ENCODE data around the gene ESRRG.

The ESRRG gene

DNA sequence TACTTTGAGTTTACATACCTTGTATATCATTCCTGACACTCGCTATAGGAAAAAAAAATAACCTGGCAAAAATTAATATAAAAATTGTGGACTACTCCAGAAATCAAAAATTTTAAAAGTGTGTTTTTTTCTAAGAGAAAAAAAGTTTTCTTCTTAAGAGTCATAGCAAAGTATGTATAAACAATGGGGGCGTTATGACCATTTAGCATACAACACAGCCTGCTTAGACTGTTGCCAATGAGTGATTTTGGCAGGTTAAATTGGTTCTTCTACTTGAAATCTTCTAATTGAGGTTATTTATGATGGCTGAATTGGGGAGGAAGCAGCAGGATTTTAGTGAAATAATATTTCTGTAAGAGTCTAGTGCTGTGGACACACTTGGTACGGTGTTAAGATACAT lies 169.5 kb downstream of the ESRRG start:
- TF ChIP-seq, protein P1, sequence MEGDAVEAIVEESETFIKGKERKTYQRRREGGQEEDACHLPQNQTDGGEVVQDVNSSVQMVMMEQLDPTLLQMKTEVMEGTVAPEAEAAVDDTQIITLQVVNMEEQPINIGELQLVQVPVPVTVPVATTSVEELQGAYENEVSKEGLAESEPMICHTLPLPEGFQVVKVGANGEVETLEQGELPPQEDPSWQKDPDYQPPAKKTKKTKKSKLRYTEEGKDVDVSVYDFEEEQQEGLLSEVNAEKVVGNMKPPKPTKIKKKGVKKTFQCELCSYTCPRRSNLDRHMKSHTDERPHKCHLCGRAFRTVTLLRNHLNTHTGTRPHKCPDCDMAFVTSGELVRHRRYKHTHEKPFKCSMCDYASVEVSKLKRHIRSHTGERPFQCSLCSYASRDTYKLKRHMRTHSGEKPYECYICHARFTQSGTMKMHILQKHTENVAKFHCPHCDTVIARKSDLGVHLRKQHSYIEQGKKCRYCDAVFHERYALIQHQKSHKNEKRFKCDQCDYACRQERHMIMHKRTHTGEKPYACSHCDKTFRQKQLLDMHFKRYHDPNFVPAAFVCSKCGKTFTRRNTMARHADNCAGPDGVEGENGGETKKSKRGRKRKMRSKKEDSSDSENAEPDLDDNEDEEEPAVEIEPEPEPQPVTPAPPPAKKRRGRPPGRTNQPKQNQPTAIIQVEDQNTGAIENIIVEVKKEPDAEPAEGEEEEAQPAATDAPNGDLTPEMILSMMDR (IDR thresholded peaks at IDR 0.05; ENCODE audit: low read depth, low read length) = no peak
- H3K4me3 ChIP-seq (ENCODE audit: low read depth, low read length) = no peak overlapping the region

DNA sequence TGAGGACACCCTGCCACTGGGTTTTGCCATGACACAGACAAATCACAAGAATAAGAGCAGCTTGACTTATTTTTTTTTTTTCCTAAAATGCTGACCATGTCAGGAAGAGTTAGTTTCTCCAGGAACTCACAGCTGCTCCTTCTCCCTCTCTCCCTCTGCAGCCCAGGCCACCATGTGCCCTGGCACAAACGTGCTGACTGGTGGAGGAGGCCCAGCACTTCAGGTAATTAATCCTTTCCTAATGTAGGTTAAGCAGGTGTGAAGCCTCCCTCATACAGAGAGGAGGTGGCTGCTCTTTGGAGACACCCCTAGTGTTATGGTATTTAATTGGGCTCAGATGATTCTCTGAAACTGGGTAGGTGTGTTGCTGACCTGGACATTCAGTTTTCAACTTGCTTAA lies 170.2 kb downstream of the ESRRG start:
- TF ChIP-seq, protein P1 (IDR thresholded peaks at IDR 0.05; ENCODE audit: low read depth, low read length) = no peak
- no peak overlapping the region for H3K4me3 ChIP-seq (ENCODE audit: low read depth, low read length)

DNA sequence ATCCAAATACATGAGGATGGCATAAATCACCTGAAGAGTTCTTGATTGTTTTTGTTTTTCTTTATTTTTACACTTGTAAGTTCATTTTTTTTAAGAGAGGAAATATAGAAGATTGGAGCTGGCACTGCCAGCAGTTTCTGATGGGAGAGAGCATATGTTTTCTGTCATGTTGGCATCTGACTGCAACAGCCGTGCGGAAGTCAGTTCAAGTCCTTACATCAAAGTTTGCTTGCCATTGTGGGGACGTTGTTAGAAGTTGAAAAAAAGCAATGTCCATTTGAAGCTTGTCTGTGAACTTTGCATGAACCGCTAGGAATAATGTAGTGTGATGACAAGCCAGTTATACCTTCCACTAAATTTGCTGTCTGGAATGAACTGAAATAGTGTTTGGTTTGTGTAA lies 173.4 kb downstream of the ESRRG start:
- no peak overlapping the region for H3K4me3 ChIP-seq (ENCODE audit: low read depth, low read length)
- TF ChIP-seq, protein P1 (IDR thresholded peaks at IDR 0.05; ENCODE audit: low read depth, low read length) = no peak

DNA sequence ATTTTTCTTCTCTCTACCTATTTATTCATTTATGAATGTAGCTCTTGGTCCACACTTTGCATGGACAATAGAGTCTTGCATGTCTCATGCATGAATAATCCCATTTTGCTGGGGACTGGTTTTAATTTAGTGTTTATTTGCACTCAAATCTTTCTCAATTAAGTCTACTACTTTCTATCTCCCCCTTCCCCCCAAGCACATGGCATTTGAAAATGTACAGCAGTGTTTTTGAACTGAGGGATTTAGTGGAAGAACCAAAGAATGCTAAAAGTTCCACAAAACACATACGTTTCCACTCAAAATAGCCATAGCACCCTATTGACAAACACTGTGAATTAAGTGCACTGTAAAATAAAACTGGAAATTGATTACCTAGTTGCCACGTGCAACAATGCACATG lies 180.5 kb downstream of the ESRRG start:
- H3K4me3 ChIP-seq (ENCODE audit: low read depth, low read length) = no peak overlapping the region
- TF ChIP-seq, protein P1 (IDR thresholded peaks at IDR 0.05; ENCODE audit: low read depth, low read length) = no peak

DNA sequence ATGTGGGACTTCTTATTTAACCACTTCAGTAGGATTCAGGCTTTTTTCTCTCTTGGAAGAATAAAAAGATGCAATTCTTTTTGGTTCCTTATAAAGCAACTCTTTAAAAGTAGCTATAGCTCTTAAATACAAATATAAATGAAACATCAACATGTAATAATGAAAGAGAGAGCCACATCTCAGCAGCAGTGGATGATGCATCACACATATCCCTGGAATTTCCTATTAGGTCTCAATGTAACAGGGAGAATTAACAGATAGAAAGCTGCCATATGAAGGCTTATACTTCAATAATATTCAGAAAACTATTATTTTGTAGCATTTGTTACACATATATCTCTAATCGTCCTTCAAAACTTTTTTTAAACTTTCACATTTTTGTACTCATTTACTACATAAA lies 181.0 kb downstream of the ESRRG start:
- H3K4me3 ChIP-seq (ENCODE audit: low read depth, low read length) = no peak overlapping the region
- TF ChIP-seq, protein P1 (IDR thresholded peaks at IDR 0.05; ENCODE audit: low read depth, low read length) = no peak

DNA sequence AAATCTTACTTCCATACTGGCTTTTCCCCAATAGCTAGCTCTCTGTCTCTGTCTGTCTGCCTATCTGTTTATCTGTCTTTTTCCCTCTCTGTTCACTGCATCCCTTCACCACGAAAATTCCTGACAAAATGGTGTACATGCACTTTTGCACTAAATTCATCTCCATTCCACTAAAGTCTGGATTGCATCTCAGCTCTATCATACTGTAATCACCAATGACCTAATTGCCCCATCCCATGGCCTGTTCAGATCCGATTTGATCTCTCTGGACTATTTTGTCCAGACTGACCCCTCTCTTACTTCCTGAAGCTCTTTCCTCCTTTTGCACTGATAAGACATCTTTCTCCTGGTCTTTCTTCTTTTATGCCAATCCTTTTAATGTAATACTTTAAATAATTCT lies 187.5 kb downstream of the ESRRG start:
- no peak overlapping the region for H3K4me3 ChIP-seq (ENCODE audit: low read depth, low read length)
- TF ChIP-seq, protein P1 (IDR thresholded peaks at IDR 0.05; ENCODE audit: low read depth, low read length) = no peak

DNA sequence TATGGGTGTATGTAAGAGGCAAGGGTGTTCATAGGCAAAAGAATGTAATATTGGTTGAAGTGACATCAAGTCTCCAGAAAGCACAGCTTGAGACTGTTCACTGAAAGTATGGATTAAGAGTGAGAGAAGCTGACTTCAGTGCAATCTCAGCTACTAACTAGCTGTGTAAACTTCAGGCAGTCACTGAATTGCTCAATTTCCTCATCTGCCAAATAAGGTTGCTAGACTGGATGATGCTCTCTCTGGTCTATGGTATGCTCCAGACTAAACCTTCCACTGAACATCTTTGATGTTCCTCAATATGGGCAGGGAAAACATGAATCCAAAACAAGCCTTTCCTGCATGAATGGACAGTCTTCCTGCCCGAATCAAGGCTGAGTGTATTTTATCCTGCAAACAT lies 188.2 kb downstream of the ESRRG start:
- TF ChIP-seq, protein P1 (IDR thresholded peaks at IDR 0.05; ENCODE audit: low read depth, low read length) = no peak
- no peak overlapping the region for H3K4me3 ChIP-seq (ENCODE audit: low read depth, low read length)
